ENCODE results near the gene PCBP1. TPM values are rescaled to one million over a fixed set of nuclear protein-coding genes. Genes with fewer than 3 reads are reported as not detected.

The PCBP1 gene
- total and polyA plus RNA-seq, 7 donors = 423 to 746 (median 530) TPM

DNA sequence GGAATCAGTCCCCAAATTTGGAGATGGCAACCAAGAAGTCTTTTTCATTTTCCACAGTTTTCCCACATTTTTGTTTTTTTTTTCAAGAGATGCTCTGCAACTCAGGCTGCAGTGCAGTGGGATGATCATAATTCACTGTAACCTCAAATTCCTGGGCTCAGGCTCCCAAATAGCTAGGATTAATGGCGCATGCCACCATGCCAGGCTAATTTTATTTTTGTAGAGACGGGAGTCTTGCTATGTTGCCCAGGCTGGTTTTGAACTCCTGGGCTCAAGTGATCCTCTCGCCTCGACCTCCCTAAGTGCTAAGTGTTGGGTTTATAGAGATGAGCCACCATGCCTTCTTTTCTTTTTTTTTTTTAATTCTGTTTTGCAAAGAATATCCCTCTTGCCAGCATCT, 35.2 kb downstream of the PCBP1 start:
- intact Hi-C loops (cut with DNase I) = loop anchor here in 1 of 2 donors (2.0 kb wide), 1 partner anchor 34 kb away; no protein-coding TSS in a partner anchor
- Histone ChIP-seq H3K4me1 (peaks cover 57% of the 10 kb centered on the region), H3K9me3 (no peaks in the 10 kb centered on the region), H3K27me3 (ENCODE audit: insufficient read depth in 3 of 3, low read length in 2 of 3) (no peaks in the 10 kb centered on the region), H3K27ac (peak overlapping the region; percentile 99), H3K36me3 (ENCODE audit: insufficient read depth in 1 of 2, low read depth in 1 of 2) (no peaks in the 10 kb centered on the region), H3K4me3 (peak overlapping the region; percentile 83)
- DNase-seq = no peak
- WGBS, 3 donors = 31 to 57% (median 33%) methylated on average over 4 of the region's 4 CpGs
- TF ChIP-seq, protein P1, sequence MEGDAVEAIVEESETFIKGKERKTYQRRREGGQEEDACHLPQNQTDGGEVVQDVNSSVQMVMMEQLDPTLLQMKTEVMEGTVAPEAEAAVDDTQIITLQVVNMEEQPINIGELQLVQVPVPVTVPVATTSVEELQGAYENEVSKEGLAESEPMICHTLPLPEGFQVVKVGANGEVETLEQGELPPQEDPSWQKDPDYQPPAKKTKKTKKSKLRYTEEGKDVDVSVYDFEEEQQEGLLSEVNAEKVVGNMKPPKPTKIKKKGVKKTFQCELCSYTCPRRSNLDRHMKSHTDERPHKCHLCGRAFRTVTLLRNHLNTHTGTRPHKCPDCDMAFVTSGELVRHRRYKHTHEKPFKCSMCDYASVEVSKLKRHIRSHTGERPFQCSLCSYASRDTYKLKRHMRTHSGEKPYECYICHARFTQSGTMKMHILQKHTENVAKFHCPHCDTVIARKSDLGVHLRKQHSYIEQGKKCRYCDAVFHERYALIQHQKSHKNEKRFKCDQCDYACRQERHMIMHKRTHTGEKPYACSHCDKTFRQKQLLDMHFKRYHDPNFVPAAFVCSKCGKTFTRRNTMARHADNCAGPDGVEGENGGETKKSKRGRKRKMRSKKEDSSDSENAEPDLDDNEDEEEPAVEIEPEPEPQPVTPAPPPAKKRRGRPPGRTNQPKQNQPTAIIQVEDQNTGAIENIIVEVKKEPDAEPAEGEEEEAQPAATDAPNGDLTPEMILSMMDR (IDR thresholded peaks at IDR 0.05) = no peak
- ATAC-seq = no peak

DNA sequence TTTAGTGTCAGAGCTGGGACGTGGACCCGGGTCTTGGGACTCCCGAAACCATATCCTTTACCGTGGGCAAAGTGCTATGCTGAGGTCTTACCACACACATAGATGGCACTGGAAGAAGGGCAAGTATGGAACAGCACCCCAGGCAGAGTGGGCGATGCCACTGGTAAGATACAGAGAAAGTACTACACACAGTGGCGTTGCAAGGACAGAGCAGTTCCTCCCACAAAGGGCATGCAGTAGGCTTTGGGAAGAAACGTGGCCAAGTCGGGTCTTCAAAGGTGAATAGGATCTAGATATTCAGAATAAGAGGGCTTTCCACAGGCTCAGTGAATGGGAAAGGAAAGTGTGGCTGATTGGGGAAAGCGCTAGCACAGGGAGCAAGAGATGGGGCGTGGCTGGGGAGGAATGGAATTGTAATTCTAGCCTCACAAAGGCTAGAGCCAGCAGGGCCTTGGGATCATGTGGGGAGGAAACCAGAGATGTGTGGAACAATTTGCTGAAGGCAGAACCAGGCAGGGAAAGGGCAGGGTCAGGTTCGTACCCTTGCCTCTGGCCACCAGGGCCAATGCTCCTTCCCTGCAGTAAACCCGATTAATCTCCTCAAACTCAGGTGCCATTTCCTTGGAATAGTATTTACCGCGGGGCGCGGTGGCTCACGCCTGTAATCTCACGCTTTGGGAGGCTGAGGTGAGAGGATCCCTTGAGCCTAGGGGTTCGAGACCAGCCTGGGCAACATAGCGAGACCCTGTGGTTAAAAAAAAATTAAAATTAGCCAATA, 36.0 kb downstream of the PCBP1 start:
- Histone ChIP-seq H3K27ac (peak overlapping the region; percentile 99), H3K4me3 (peak overlapping the region; percentile 83), H3K9me3 (no peaks in the 10 kb centered on the region), H3K4me1 (peaks cover 58% of the 10 kb centered on the region), H3K27me3 (ENCODE audit: insufficient read depth in 3 of 3, low read length in 2 of 3) (no peaks in the 10 kb centered on the region), H3K36me3 (ENCODE audit: insufficient read depth in 1 of 2, low read depth in 1 of 2) (no peaks in the 10 kb centered on the region)
- 11 to 19% (median 12%) methylated on average over 20 of the region's 20 CpGs for WGBS, 3 donors
- peak; percentile 76 to 78 (median 78) for ATAC-seq
- peak; percentile 66 to 82 for DNase-seq
- intact Hi-C loops (cut with DNase I) = loop anchor here (1.0 to 2.0 kb wide), 2 partner anchors 34 to 35 kb away; no protein-coding TSS in a partner anchor
- TF ChIP-seq, protein P1 (IDR thresholded peaks at IDR 0.05) = no peak

DNA sequence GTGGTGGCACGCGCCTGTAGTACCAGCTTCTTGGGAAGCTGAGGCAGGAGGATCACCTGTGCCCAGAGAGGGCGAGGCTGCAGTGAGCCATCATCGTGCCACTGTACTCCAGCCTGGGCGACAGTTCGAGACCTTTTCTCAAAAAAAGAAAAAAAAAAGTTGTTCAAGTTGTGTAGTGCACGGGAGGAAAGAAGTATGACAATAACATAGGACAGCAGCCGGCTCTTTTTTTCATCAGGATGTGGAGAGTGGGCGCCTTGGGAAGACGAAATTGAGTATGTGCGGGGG, 36.5 kb downstream of the PCBP1 start:
- peaks cover 55% of the 10 kb centered on the region for H3K4me1 ChIP-seq
- no peak for DNase-seq
- no peaks in the 10 kb centered on the region for H3K27me3 ChIP-seq (ENCODE audit: insufficient read depth in 3 of 3, low read length in 2 of 3)
- peak overlapping the region; percentile 99 for H3K27ac ChIP-seq
- no peaks in the 10 kb centered on the region for H3K9me3 ChIP-seq
- ATAC-seq = peak in 3 of 4 donors; percentile 4 to 17 (median 13)
- TF ChIP-seq, protein P1 (IDR thresholded peaks at IDR 0.05) = no peak
- no peaks in the 10 kb centered on the region for H3K36me3 ChIP-seq (ENCODE audit: insufficient read depth in 1 of 2, low read depth in 1 of 2)
- peak overlapping the region; percentile 83 for H3K4me3 ChIP-seq
- WGBS, 3 donors = 4 to 13% (median 6%) methylated on average over 11 of the region's 11 CpGs
- intact Hi-C loops (cut with DNase I) = loop anchor here (1.0 to 2.0 kb wide), 4 partner anchors 17 to 35 kb away; no protein-coding TSS in a partner anchor

DNA sequence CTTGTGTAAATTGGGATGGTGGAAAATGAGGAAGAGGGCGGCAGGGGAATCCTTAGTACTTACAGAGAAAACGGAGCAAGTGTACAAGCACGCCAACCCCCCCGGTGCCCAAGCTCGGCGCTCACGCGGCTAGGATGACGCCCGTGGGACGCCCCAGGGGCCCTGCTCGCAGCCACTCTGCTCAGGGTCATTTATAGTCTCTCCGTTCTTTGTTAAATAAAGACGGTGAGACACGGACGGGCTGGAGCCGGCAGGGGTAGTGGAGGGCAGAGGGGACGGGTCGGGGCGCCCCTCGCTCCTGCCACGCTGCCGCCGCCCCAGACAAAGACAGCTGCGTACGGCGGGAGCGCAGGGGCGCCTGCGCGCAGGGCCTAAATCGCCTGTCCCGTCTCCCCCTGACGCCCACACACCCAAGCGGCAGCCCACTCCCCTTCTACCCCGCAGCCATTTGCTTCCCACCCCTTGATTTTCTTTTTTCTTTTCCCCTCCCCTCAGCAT, 37.8 kb downstream of the PCBP1 start:
- intact Hi-C loops (cut with DNase I) = loop anchor here (1.0 to 2.0 kb wide), 2 partner anchors 16 to 17 kb away; no protein-coding TSS in a partner anchor
- 0 to 5% (median 1%) methylated on average over 15 to 36 of the region's 36 CpGs for WGBS, 3 donors

More for the DNA sequence above, 37.8 kb downstream of the PCBP1 start:
- Histone ChIP-seq H3K4me1 (peaks cover 51% of the 10 kb centered on the region), H3K27me3 (ENCODE audit: insufficient read depth in 3 of 3, low read length in 2 of 3) (no peaks in the 10 kb centered on the region), H3K36me3 (ENCODE audit: insufficient read depth in 1 of 2, low read depth in 1 of 2) (no peaks in the 10 kb centered on the region), H3K4me3 (peak overlapping the region; percentile 83), H3K9me3 (no peaks in the 10 kb centered on the region), H3K27ac (peak overlapping the region; percentile 99)
- TF ChIP-seq, protein P1 (IDR thresholded peaks at IDR 0.05) = no peak
- DNase-seq (peak; percentile 71 to 85), ATAC-seq (peak; percentile 46 to 66 (median 51))

Measured in psoas muscle (tissue), 8 donors.